ENCODE measurements around the gene WNT7A. TPM values are rescaled to one million over a fixed set of nuclear protein-coding genes. Genes with fewer than 3 reads are reported as not detected.

WNT7A gene
- total and polyA plus RNA-seq, 8 donors: 0.35 TPM; not detected in 7

GRCh38 chr3:13827699-13828098, 52.2 kb downstream of the WNT7A start:
- 44 to 72% (median 58%) methylated on average over 5 to 7 of the region's 7 CpGs for WGBS, 5 donors
- Histone ChIP-seq H3K4me3 (no peak overlapping the region), H3K27me3 (peaks cover 0 to 12% (median 0%) of the 10 kb centered on the region in 3 donors), H3K27ac (no peak overlapping the region), H3K9me3 (peaks cover 0 to 6% (median 0%) of the 10 kb centered on the region in 4 donors), H3K36me3 (no peaks in the 10 kb centered on the region), H3K4me1 (no peaks in the 10 kb centered on the region)
- intact Hi-C loops (cut with DNase I; ENCODE audit: low total_unique reads): no loop called here
- DNase-seq: no peak
- TF ChIP-seq POLR2AphosphoS5 (IDR thresholded peaks at IDR 0.05) (no peak), EP300 (IDR thresholded peaks at IDR 0.05) (no peak), POLR2A (IDR thresholded peaks at IDR 0.05) (no peak)
- TF ChIP-seq, protein P1, sequence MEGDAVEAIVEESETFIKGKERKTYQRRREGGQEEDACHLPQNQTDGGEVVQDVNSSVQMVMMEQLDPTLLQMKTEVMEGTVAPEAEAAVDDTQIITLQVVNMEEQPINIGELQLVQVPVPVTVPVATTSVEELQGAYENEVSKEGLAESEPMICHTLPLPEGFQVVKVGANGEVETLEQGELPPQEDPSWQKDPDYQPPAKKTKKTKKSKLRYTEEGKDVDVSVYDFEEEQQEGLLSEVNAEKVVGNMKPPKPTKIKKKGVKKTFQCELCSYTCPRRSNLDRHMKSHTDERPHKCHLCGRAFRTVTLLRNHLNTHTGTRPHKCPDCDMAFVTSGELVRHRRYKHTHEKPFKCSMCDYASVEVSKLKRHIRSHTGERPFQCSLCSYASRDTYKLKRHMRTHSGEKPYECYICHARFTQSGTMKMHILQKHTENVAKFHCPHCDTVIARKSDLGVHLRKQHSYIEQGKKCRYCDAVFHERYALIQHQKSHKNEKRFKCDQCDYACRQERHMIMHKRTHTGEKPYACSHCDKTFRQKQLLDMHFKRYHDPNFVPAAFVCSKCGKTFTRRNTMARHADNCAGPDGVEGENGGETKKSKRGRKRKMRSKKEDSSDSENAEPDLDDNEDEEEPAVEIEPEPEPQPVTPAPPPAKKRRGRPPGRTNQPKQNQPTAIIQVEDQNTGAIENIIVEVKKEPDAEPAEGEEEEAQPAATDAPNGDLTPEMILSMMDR (IDR thresholded peaks at IDR 0.05): no peak

- TF ChIP-seq POLR2AphosphoS5 (IDR thresholded peaks at IDR 0.05) (no peak), POLR2A (IDR thresholded peaks at IDR 0.05) (no peak), EP300 (IDR thresholded peaks at IDR 0.05) (no peak)
- TF ChIP-seq, protein P1 (IDR thresholded peaks at IDR 0.05): no peak
- intact Hi-C loops (cut with DNase I; ENCODE audit: low total_unique reads): no loop called here
- peak in 1 of 2 donors; percentile 22 for DNase-seq
- Histone ChIP-seq H3K4me1 (no peaks in the 10 kb centered on the region), H3K36me3 (no peaks in the 10 kb centered on the region), H3K9me3 (peaks cover 0 to 6% (median 0%) of the 10 kb centered on the region in 4 donors), H3K27ac (no peak overlapping the region), H3K4me3 (no peak overlapping the region), H3K27me3 (peaks cover 0 to 12% (median 0%) of the 10 kb centered on the region in 3 donors)
- WGBS, 5 donors: 46 to 82% (median 59%) methylated on average over 3 of the region's 3 CpGs
These were observed 52.6 kb downstream of the WNT7A start for GRCh38 chr3:13827256-13827655.

GRCh38 chr3:13826672-13827071, 53.2 kb downstream of the WNT7A start:
- no peak for DNase-seq
- H3K9me3 ChIP-seq: peaks cover 0 to 10% (median 0%) of the 10 kb centered on the region in 4 donors
- no peak overlapping the region for H3K4me3 ChIP-seq
- TF ChIP-seq, protein P1 (IDR thresholded peaks at IDR 0.05): no peak
- TF ChIP-seq POLR2A (IDR thresholded peaks at IDR 0.05) (no peak), POLR2AphosphoS5 (IDR thresholded peaks at IDR 0.05) (no peak), EP300 (IDR thresholded peaks at IDR 0.05) (no peak)
- H3K27ac ChIP-seq: no peak overlapping the region
- H3K36me3 ChIP-seq: no peaks in the 10 kb centered on the region
- H3K4me1 ChIP-seq: no peaks in the 10 kb centered on the region
- H3K27me3 ChIP-seq: peaks cover 0 to 10% (median 0%) of the 10 kb centered on the region in 3 donors
- intact Hi-C loops (cut with DNase I; ENCODE audit: low total_unique reads): no loop called here

GRCh38 chr3:13825821-13826220, 54.0 kb downstream of the WNT7A start:
- WGBS, 5 donors: 76 to 85% (median 84%) methylated on average over 10 of the region's 10 CpGs
- Histone ChIP-seq H3K36me3 (no peaks in the 10 kb centered on the region), H3K9me3 (peaks cover 0 to 11% (median 0%) of the 10 kb centered on the region in 4 donors), H3K27ac (no peak overlapping the region), H3K4me3 (no peak overlapping the region), H3K27me3 (peaks cover 0 to 3% (median 0%) of the 10 kb centered on the region in 3 donors), H3K4me1 (no peaks in the 10 kb centered on the region)
- no peak for DNase-seq
- intact Hi-C loops (cut with DNase I; ENCODE audit: low total_unique reads): no loop called here
- no peak for TF ChIP-seq EP300 (IDR thresholded peaks at IDR 0.05)
- TF ChIP-seq, protein P1 (IDR thresholded peaks at IDR 0.05): no peak
- no peak for TF ChIP-seq POLR2AphosphoS5 (IDR thresholded peaks at IDR 0.05)
- TF ChIP-seq POLR2A (IDR thresholded peaks at IDR 0.05): no peak

All from stomach (tissue), 9 donors.